Fibroblast of mammary gland (primary cell): Measurements from ENCODE around the gene AGFG1.
A peak's percentile ranks its signal among the peaks of the same experiment; 100 is the strongest.
"Not testable (repeated sequence)": the region's sequence is repeated elsewhere in the genome, so short reads cannot be mapped to it uniquely, and the experiment has no call there.

ENCODE experiments used
- DNase-seq: peaks from one replicate; pipeline ENCODE4 v3.0.0-alpha.2; 2010; ENCODE audit warnings: low read depth
- H3K4me3 ChIP-seq: 2 replicates; pipeline ENCODE4 v1.5.1; 2011; ENCODE audit warnings: low read depth, mild to moderate bottlenecking, low read length, moderate library complexity; ENCODE audit not compliant: control insufficient read depth
- CTCF ChIP-seq: conservative IDR thresholded peaks from 2 replicates; pipeline ENCODE4 v1.5.1; 2011; ENCODE audit warnings: low read depth, low read length, inconsistent platforms; ENCODE audit not compliant: control insufficient read depth, insufficient read depth

Gene AGFG1

DNA sequence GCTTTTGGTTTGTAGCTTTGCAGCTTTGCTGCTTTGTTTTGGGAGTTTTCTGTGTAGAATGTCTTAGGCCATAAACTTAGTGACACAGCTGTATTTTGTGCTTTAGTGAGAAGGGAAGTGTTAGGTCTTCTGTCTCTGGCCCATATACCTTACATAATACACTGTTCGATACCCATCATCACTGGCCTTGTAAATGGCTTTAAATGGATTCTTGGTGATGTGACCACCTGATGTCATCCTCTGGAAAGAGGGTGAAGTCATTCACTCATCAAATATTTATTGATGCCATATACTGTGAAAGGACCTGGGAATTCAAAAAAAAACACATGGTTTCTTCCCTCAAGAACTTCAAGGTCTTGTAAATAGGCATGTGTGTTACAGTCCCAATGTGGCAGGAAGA lies 107.8 kb downstream of the AGFG1 start:
- no peak overlapping the region for H3K4me3 ChIP-seq
- no peak for DNase-seq
- no peak for TF ChIP-seq CTCF

- H3K4me3 ChIP-seq: no peak overlapping the region
- TF ChIP-seq CTCF: no peak
- DNase-seq: no peak
These were observed 110.4 kb downstream of the AGFG1 start for GRCh38 chr2:227582369-227582768.

DNA sequence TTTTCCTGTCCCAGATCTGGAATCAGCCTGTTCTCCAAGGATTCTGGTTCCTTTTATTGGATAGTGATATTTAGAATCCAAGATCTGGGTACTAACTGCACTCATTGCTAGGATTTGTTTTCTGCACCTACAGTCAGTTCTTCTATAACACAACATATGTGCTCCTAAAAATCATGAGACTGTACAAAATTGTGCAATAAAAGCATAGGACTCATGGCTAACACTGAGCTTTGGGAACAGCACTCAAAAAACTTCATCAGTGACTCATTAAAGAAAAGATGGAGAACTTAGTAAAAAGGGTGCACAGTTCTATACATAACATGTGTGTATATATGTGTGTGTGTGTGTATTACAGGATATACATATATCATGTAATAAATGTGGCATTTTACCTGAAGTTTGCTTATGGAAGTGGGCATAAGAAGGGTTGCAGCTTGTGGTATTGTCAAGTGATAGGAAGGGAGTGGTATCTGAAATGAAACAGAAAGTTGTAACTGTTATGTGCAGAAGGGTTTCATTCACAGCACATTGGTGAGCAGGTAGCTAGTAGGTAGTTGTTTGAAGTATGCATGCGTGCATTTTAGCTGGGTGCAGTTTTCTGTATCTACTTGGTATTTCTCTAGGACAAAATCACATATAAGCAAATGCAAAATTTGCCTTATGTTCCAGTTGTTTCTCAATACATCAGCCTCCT lies 120.9 kb downstream of the AGFG1 start:
- DNase-seq: peak; percentile 51
- H3K4me3 ChIP-seq: no peak overlapping the region
- no peak for TF ChIP-seq CTCF

- TF ChIP-seq CTCF: no peak
- H3K4me3 ChIP-seq: no peak overlapping the region
- DNase-seq: no peak
These were observed 123.8 kb downstream of the AGFG1 start for GRCh38 chr2:227595797-227596196.

DNA sequence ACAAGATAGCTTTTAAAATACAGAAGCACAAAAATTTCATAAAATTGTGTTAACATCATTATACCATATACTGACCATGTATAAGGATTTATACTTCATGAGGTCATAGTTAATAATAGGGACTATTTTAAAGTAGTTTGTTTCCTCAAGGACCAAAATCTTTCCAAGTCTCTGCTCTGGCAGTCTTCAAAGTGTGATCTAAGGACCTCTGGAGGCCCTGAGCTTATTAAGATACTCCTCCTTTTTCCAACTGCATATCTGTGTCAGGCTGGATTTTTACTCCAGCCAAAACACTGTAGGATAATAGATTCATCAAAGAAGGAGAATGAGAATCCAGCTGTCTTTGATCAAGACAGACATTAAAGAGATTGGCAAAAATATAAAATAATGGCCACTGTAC lies 125.1 kb downstream of the AGFG1 start:
- H3K4me3 ChIP-seq: no peak overlapping the region
- no peak for DNase-seq
- no peak for TF ChIP-seq CTCF

GRCh38 chr2:227597998-227598397 lies 126.0 kb downstream of the AGFG1 start:
- DNase-seq: no peak
- no peak for TF ChIP-seq CTCF
- no peak overlapping the region for H3K4me3 ChIP-seq

DNA sequence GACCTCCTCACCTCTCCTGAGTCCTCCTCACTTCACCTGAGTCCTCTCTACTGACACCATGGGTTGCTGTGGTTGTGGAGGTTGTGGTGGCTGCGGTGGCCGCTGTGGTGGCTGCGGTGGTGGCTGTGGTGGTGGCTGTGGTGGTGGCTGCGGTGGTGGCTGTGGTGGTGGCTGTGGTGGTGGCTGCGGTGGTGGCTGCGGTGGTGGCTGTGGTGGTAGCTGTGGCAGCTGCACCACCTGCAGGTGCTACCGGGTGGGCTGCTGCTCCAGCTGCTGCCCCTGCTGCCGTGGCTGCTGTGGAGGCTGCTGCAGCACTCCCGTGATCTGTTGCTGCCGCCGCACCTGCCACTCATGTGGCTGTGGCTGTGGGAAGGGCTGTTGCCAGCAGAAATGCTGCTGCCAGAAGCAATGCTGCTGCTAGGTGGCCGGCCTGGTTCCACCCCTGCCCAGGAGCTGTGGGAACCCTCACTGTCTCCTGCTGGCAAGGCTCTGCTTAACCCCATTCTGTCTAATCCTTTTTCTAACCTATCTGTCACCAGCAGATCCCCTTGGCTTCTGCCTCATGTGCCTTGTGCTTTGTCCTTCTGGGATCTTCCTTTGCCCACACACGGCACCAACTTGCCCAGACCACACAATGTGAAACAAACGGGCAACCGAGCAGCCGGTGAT lies 127.0 kb downstream of the AGFG1 start, which contains the start of gene SCYGR2:
Gene SCYGR2, plus strand, starts transcription at position 59 of the 669 bp plus-strand sequence. Its CDS starts 0 bp downstream, at position 59.
- not testable (repeated sequence) for H3K4me3 ChIP-seq, DNase-seq
